ENCODE measurements around the gene MCM9.

MCM9 gene

GRCh38 chr6:118894425-118895260 lies 40.3 kb downstream of the MCM9 start:
- in situ Hi-C loops (cut with HindIII; ENCODE audit: low sequenced_read_pairs), result no loop called here

- in situ Hi-C loops (cut with HindIII; ENCODE audit: low sequenced_read_pairs), result no loop called here
Observed at GRCh38 chr6:118893807-118894424, 41.0 kb downstream of the MCM9 start, which contains the start of gene ASF1A. ASF1A (plus strand) TSS chr6:118894152; CDS start chr6:118894414, 262 bp downstream.

GRCh38 chr6:118893064-118893806 lies 41.7 kb downstream of the MCM9 start:
- in situ Hi-C loops (cut with HindIII; ENCODE audit: low sequenced_read_pairs), result no loop called here

- in situ Hi-C loops (cut with HindIII; ENCODE audit: low sequenced_read_pairs), result no loop called here
Observed at GRCh38 chr6:118892355-118892991, 42.5 kb downstream of the MCM9 start.

GRCh38 chr6:118890997-118891790 lies 43.8 kb downstream of the MCM9 start:
- in situ Hi-C loops (cut with HindIII; ENCODE audit: low sequenced_read_pairs), result no loop called here

- in situ Hi-C loops (cut with HindIII; ENCODE audit: low sequenced_read_pairs), result no loop called here
Observed at GRCh38 chr6:118889163-118889562, 45.8 kb downstream of the MCM9 start.

GRCh38 chr6:118886641-118887040 lies 48.3 kb downstream of the MCM9 start:
- in situ Hi-C loops (cut with HindIII; ENCODE audit: low sequenced_read_pairs), result no loop called here

- in situ Hi-C loops (cut with HindIII; ENCODE audit: low sequenced_read_pairs), result no loop called here
Observed at GRCh38 chr6:118882314-118882905, 52.5 kb downstream of the MCM9 start.

- in situ Hi-C loops (cut with HindIII; ENCODE audit: low sequenced_read_pairs), result no loop called here
Observed at GRCh38 chr6:118881440-118882313, 53.3 kb downstream of the MCM9 start.

- in situ Hi-C loops (cut with HindIII; ENCODE audit: low sequenced_read_pairs), result no loop called here
Observed at GRCh38 chr6:118877806-118878205, 57.2 kb downstream of the MCM9 start.

- in situ Hi-C loops (cut with HindIII; ENCODE audit: low sequenced_read_pairs), result no loop called here
Observed at GRCh38 chr6:118876814-118877213, 58.1 kb downstream of the MCM9 start.

- in situ Hi-C loops (cut with HindIII; ENCODE audit: low sequenced_read_pairs), result no loop called here
Observed at GRCh38 chr6:118876198-118876597, 58.8 kb downstream of the MCM9 start.

GRCh38 chr6:118875672-118876071 lies 59.3 kb downstream of the MCM9 start:
- in situ Hi-C loops (cut with HindIII; ENCODE audit: low sequenced_read_pairs), result no loop called here

GRCh38 chr6:118873239-118873638 lies 61.7 kb downstream of the MCM9 start:
- in situ Hi-C loops (cut with HindIII; ENCODE audit: low sequenced_read_pairs), result no loop called here

- in situ Hi-C loops (cut with HindIII; ENCODE audit: low sequenced_read_pairs), result no loop called here
Observed at GRCh38 chr6:118872726-118873125, 62.2 kb downstream of the MCM9 start.

GRCh38 chr6:118872318-118872717 lies 62.6 kb downstream of the MCM9 start:
- in situ Hi-C loops (cut with HindIII; ENCODE audit: low sequenced_read_pairs), result no loop called here

- in situ Hi-C loops (cut with HindIII; ENCODE audit: low sequenced_read_pairs), result no loop called here
Observed at GRCh38 chr6:118871331-118871730, 63.6 kb downstream of the MCM9 start.

GRCh38 chr6:118869894-118870589 lies 64.9 kb downstream of the MCM9 start:
- in situ Hi-C loops (cut with HindIII; ENCODE audit: low sequenced_read_pairs), result no loop called here

Data from endothelial cell of hepatic sinusoid (primary cell).